GM12801 (cell line): ENCODE measurements around the gene PHAF1.

Experiments used
- TF ChIP-seq, protein P1 (sequence below): IDR thresholded peaks from one replicate; pipeline ENCODE4 v1.5.1; 2011; ENCODE audit warnings: control low read depth; ENCODE audit not compliant: insufficient read length; ENCODE audit errors: extremely low read depth

The PHAF1 gene

DNA sequence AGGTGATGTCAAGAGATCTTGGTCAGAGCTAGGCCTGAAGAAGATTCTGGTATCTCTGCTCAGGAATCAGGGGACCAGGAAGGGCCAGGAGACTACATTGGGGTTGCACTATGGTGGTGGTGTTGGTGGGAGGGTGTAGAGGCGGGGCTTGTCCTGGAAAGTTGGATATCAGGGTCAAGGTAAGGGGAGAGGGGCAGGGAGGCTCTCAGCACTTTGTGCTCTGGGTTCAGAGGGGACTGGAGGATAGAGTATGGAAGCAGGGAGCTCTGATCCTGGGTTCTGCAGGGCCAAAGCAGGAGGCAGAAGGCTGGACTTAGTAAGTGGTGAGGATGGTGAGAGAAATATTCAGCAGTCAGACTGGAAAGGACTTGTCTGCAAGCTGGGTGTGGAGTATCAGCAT lies 63.6 kb downstream of the PHAF1 start:
- TF ChIP-seq, protein P1, sequence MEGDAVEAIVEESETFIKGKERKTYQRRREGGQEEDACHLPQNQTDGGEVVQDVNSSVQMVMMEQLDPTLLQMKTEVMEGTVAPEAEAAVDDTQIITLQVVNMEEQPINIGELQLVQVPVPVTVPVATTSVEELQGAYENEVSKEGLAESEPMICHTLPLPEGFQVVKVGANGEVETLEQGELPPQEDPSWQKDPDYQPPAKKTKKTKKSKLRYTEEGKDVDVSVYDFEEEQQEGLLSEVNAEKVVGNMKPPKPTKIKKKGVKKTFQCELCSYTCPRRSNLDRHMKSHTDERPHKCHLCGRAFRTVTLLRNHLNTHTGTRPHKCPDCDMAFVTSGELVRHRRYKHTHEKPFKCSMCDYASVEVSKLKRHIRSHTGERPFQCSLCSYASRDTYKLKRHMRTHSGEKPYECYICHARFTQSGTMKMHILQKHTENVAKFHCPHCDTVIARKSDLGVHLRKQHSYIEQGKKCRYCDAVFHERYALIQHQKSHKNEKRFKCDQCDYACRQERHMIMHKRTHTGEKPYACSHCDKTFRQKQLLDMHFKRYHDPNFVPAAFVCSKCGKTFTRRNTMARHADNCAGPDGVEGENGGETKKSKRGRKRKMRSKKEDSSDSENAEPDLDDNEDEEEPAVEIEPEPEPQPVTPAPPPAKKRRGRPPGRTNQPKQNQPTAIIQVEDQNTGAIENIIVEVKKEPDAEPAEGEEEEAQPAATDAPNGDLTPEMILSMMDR, result no peak

DNA sequence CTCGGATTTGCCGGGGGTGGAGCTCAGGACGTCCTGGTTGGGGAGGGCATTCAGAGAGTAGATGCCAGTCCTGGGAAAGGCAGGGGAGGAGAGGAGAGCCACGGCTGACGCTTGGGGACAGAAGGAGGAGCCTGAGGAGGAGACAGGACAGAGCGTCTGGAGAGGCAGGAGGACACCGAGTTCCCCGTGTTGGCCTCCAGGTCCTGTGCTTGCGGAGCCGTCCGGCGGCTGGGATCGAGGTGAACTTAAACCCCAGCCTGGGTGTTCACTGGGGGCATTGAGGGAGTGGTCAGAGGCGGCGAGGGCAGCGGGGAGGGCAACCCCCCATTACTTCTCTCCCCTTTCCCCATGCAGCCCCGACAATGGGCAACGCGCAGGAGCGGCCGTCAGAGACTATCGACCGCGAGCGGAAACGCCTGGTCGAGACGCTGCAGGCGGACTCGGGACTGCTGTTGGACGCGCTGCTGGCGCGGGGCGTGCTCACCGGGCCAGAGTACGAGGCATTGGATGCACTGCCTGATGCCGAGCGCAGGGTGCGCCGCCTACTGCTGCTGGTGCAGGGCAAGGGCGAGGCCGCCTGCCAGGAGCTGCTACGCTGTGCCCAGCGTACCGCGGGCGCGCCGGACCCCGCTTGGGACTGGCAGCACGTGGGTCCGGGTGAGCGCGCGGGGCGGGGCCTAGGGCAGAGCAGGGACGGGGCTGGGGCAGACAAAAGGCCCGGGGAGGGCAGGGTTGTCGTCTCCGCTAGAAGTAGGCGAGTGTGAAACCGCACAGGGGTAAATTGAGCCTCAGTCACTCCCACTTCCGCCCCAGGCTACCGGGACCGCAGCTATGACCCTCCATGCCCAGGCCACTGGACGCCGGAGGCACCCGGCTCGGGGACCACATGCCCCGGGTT lies 64.3 kb downstream of the PHAF1 start:
- TF ChIP-seq, protein P1, result no peak

DNA sequence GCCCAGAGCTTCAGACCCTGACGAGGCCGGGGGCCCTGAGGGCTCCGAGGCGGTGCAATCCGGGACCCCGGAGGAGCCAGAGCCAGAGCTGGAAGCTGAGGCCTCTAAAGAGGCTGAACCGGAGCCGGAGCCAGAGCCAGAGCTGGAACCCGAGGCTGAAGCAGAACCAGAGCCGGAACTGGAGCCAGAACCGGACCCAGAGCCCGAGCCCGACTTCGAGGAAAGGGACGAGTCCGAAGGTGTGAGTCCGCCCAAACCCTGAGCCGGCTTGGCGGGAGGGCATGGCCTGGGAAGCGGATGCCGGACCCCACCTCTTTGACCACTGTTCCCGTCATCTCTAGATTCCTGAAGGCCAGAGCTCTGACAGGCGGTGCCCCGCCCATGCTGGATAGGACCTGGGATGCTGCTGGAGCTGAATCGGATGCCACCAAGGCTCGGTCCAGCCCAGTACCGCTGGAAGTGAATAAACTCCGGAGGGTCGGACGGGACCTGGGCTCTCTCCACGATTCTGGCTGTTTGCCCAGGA lies 65.0 kb downstream of the PHAF1 start:
- TF ChIP-seq, protein P1, result no peak

DNA sequence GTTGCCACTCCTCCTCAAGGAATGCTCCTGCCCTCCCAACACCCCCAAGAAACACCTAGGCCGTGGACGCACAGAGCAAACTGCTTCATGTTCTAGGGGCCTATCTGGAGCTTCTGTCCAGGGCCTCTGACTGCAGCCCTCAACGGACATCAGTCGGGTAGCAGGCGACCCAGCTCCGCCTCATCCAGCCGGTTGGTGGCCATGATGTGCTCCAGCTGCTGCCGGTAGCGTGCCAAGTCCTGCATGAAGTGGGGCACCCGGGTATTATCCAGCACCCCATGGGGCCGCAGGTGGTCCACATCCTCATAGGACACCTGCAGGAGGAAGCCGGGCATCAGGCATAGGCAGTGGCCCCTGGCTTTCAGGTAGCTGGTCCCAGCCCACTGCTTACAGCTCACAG lies 66.9 kb downstream of the PHAF1 start:
- TF ChIP-seq, protein P1, result no peak

DNA sequence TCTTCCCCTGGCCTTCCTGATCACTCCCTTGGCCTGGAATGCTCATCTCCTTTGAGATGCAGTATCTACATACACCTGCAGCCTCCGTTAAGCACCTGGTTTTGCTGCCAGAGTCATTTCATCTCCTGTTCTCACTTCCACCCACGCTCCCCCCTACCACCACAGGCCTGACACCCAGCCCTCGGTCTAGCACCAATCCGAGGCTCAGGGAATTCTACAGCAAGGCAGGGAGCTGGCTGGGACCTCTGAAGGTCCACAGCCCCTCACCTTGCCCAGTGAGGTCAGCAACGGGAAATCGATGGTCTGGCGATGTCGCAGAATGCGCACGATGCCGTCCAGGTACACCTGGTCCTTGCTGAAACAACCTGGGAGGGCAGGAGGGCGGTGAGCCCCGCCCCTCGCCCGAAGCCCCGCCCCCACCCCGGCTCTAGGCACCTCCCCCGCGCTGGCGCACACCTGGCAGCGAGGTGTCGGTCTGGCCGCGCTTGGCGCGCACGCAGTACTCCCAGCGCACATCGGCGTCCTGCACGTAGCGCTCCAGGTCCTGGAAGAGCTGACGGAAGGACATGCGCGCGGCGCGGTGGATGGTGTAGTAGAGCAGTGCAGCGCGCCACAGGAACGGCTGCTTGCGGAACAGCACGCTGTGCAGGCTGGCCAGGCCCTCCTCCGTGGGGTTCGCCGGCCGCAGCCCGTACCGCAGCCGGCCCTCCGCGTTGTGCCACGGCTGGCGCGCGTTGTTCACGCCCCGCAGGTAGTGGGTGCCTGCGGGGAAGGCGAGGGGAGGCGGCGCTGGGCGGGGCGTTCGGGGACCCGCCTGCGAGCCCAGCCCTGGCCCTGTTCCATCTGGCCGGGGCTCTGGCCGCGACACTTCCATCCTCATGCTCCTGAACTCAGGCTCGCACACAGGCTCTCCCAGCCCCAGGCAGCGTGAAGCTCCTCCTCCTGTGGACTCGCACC lies 68.3 kb downstream of the PHAF1 start:
- TF ChIP-seq, protein P1, result no peak

DNA sequence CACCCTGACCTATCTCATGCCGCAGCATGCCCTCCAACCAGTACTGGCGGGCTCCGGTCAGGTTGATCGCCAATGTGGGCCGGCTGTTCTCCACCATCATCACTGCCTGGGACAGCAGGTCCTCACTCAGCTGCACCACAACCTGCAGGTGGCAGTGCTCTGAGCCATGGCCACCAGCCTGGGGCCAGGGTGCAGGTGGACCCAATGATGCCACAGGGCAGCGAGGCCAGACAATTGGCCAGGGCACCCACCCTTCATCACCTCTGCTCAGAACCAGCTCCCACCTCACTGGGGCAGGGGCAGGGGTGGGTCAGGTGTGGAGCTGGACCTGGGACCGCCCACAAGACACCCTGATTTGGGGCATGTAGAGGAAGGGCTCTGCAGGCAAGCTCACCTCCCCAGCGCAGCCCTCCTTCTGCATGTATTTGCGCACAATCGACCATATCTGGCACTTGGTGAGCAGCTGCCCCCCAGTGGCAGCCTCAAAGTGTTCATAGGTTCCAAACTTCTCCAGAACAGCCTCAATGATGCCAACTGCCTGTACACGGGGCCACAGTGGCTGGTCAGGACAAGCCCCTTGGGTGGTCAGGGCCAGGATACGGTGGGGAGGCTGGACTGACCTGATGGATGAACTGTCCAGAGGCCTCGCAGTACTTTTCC lies 69.8 kb downstream of the PHAF1 start:
- TF ChIP-seq, protein P1, result no peak
